HEK293T (cell line): Measurements from ENCODE around the gene EMC10.

Experiments used
- ARNT ChIP-seq: fragments of 450-650 bp; IDR thresholded peaks from 2 replicates; pipeline ENCODE4 v1.6.1; 2017; ENCODE audit warnings: mild to moderate bottlenecking
- ELF4 ChIP-seq: fragments of 450-650 bp; IDR thresholded peaks from 2 replicates; pipeline ENCODE4 v1.6.1; 2017; ENCODE audit warnings: antibody characterized with exemption

DNA sequence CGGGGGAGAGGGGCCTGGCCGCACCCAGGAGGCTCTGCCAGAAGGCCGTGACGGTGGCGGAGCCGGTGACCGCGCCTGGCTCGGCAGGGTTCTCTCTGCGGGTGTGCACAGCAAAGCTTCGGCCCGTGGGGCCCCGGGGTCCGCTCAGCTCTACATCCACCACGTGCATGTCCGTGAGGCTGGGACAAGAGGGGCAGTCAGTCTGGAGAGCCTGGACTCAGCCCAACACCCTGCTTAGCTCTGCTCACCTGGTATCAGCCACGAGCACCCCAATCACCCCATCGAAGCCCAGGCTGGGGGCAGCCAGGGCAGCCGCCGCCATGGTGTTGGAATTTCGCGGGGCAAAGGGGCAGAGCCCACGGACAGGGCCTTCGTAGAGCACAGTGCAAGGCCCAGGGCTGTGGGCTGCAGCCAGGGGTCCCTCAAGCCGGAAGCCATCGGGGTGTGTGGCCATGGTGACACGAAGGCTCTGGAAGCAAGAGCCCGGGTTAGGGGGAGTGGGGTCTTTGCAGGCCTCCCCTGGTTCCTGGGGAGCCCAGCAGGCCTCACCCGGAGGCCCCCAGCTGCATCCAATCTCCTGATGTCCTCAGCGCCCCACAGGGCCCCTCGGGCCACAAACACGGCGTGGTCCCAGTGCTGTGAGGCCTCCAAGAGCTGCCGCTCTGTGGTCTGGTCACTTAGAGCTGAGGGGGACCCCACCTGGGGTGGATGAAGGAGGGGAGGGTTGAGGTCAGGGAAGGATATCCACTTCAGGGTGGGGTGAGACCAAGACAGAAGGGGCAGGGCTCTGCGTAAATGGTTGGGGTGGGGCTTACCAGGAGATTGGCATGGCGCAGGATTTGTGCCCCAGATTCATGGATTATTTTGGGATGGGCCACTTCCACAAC is 36.0 kb downstream of the EMC10 start:
- no peak for TF ChIP-seq ARNT
- TF ChIP-seq ELF4: no peak
